H1 (cell line): ENCODE measurements around the gene ISG20L2. TPM values are rescaled to one million over a fixed set of nuclear protein-coding genes. Genes with fewer than 3 reads are reported as not detected.

Experiments
- BACH1 ChIP-seq: IDR thresholded peaks from 2 replicates; pipeline ENCODE4 v1.6.1; 2012; ENCODE audit warnings: low read length, improper control_type of control experiment
- CHD7 ChIP-seq: fragments of 300-600 bp; sonication (generic); IDR thresholded peaks from 2 replicates; pipeline ENCODE4 v1.7.1; 2012; ENCODE audit warnings: low read length, moderate library complexity, mild to moderate bottlenecking, inconsistent platforms; ENCODE audit not compliant: insufficient replicate concordance
- EZH2 ChIP-seq: fragments of 200-600 bp; sonication (generic); IDR thresholded peaks from 2 replicates; pipeline ENCODE4 v1.7.1; 2012; ENCODE audit warnings: low read depth, mild to moderate bottlenecking, moderate library complexity, low read length, inconsistent platforms; ENCODE audit not compliant: severe bottlenecking
- HDAC6 ChIP-seq: IDR thresholded peaks from one replicate; pipeline ENCODE4 v1.7.1; 2012; ENCODE audit warnings: low read depth, mild to moderate bottlenecking, inconsistent platforms, low read length, moderate library complexity
- MAFK ChIP-seq: IDR thresholded peaks from 2 replicates; pipeline ENCODE4 v1.6.1; 2012; ENCODE audit warnings: low read depth, mild to moderate bottlenecking, improper control_type of control experiment, low read length
- RAD21 ChIP-seq, 2 experiments: IDR thresholded peaks in 1 of 2; conservative IDR thresholded peaks in 1 of 2; 2 replicates each; pipeline ENCODE4 v1.6.1; 2011; ENCODE audit warnings: low read depth in 2 of 2, low read length in 2 of 2, improper control_type of control experiment in 1 of 2, inconsistent platforms in 1 of 2, mild to moderate bottlenecking in 1 of 2, moderate library complexity in 1 of 2
- SIX5 ChIP-seq: IDR thresholded peaks from 2 replicates; pipeline ENCODE4 v1.6.1; 2011; ENCODE audit warnings: mild to moderate bottlenecking, low read depth, low read length
- SRF ChIP-seq: IDR thresholded peaks from 2 replicates; pipeline ENCODE4 v1.6.1; 2011; ENCODE audit warnings: mild to moderate bottlenecking, low read depth, low read length, moderate library complexity
- ZNF274 ChIP-seq: IDR thresholded peaks from 2 replicates; pipeline ENCODE4 v1.7.0; 2012; ENCODE audit warnings: low read length, borderline replicate concordance; ENCODE audit errors: extremely low read depth
- polyA plus RNA-seq, 7 experiments: library from polyadenylated mRNA; depleted of rRNA in 3 of 7; stranded (reverse) in 5 of 7; unstranded in 2 of 7; fragments of >200 nt in 5 of 7; fragments of 200-250 nt in 2 of 7; gene quantifications; 1 replicate in 5 of 7; 2 replicates in 1 of 7; 4 replicates in 1 of 7; pipeline versions ENCODE4 v1.2.1 to v1.2.3, GENCODE V29; 2011 to 2013; ENCODE audit warnings: missing spikeins in 2 of 7, mixed read lengths in 2 of 7
- total RNA-seq: library from RNA; stranded (reverse); fragmentation: NEBNext Ultra II Directional; extraction: Animal tissue kit (Norgen Biotek cat#: 25700); gene quantifications from 2 replicates; pipeline ENCODE4 v1.2.1, GENCODE V29; 2021

ISG20L2 gene
- total and polyA plus RNA-seq, 2 of the 8 experiments (the other 6 are each of a cell fraction or from before 2014, with no cell fraction given), result 47.5 to 53.0 TPM

GRCh38 chr1:156692925-156693847 is 35.4 kb downstream of the ISG20L2 start (continued):
- TF ChIP-seq CHD7, result no peak
- TF ChIP-seq RAD21 (IDR thresholded peaks at IDR 0.05 in 1 of 2, conservative IDR thresholded peaks at IDR 0.05 in 1 of 2; ENCODE audit: low read depth in 2 of 2, low read length in 2 of 2), result peak in 1 of 2 experiments; percentile 10; a peak in 1 of 4 replicates
- no peak for TF ChIP-seq HDAC6
- no peak for TF ChIP-seq EZH2
- TF ChIP-seq SIX5, result no peak
- TF ChIP-seq MAFK, result no peak
- no peak for TF ChIP-seq SRF
- no peak for TF ChIP-seq ZNF274
- TF ChIP-seq BACH1, result peak; percentile 41; the same call in 1 of the 2 replicates
